GM18505 (cell line): ENCODE data around the gene VASH1.
A peak's percentile ranks its signal among the peaks of the same experiment; 100 is the strongest.

Source experiments
- ATAC-seq: cut with Tn5 transposase; IDR thresholded peaks from one replicate; pipeline ENCODE4 v1.9.1; 2021; ENCODE audit not compliant: unreplicated experiment
- POLR2A ChIP-seq: IDR thresholded peaks from 4 replicates; pipeline ENCODE4 v1.6.1; 2011; ENCODE audit warnings: borderline replicate concordance; ENCODE audit not compliant: insufficient read depth, insufficient read length; ENCODE audit errors: extremely low read depth

The VASH1 gene

DNA sequence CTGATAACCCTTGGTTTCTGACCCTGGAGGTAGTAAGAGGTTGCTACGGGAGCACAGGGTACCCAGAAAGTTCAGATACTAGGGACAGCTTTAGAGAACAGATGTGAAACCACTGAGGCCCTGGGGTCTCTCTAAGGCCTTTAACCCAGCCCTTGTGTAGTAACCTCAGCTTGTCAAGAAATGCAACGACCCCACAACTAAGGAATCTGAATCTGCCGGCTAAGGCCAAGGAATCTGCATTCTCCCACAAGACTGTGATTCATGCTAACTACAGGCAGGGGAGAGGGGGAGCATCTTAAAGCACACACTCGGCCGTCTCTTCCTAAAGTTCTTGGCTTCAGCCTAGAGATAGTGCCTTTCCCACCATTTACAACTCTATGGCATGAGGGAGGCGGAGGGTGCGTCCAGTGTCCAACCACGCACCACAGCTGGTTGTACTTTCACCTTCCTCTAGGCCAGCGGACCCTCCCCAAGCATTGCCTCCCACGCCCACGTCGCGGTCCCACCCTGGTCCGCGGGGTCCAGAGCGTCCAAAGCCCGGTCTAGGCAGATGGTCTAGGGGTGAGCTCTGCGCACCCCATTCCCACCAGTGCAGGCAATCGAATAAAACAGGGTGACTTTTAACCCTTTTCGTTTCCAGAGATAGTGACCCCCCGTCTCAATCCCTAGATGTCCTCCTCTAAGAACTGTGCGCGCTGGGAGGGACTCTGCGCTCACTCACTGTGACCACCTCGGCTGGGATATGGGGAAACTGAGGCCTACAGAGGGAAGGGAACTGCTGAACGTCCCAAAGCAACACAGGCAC is 735 bp upstream of the VASH1 start:
- TF ChIP-seq POLR2A, result no peak
- ATAC-seq, result no peak

DNA sequence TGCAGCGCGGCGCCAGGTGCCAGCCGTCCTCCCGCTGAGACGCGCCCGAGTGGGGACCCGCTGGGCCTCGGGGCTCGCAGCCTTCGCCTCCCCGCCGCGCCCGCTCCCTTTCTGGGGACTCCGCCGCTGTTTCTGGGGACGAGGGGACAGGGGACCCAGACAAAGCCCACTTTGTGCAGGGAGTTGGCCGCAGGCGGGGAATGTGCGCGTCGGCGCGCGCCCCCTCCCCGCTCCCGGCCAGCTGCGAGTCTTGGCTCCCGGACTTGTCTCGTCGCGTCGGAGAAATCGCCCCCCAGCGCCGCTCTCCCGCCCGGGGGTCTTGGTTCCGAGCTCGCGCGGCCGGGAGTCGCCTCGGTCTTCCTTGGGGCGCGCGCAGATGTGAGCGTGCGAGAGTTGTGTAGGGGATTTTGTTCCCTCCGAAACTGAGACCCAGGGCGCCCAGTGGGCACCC is 717 bp downstream of the VASH1 start:
- TF ChIP-seq POLR2A, result no peak
- ATAC-seq, result no peak

DNA sequence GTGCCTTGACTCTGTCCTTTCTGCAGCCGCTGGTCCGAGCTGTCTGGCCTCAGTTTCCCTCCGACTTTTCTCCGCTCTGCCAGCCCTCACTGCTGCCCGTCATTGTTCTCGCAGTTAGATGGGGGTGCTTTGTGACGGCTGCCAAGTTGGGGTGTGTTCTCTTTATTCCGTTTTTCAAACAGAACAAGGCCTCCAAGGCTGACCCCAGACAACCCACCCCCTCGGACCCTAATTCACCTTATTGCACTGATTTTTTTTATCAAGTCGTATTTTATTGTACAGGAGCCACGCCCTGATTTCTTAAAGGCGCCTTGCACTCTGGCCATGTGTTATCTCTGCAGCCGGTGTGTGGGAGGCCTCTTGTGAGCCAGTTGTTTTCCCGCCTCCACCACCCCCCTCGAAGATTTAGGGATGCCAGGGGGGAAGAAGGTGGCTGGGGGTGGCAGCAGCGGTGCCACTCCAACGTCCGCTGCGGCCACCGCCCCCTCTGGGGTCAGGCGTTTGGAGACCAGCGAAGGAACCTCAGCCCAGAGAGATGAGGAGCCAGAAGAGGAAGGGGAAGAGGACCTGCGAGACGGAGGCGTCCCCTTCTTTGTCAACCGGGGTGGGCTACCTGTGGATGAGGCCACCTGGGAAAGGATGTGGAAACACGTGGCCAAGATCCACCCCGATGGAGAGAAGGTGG is 1.3 kb downstream of the VASH1 start:
- ATAC-seq, result no peak
- no peak for TF ChIP-seq POLR2A

DNA sequence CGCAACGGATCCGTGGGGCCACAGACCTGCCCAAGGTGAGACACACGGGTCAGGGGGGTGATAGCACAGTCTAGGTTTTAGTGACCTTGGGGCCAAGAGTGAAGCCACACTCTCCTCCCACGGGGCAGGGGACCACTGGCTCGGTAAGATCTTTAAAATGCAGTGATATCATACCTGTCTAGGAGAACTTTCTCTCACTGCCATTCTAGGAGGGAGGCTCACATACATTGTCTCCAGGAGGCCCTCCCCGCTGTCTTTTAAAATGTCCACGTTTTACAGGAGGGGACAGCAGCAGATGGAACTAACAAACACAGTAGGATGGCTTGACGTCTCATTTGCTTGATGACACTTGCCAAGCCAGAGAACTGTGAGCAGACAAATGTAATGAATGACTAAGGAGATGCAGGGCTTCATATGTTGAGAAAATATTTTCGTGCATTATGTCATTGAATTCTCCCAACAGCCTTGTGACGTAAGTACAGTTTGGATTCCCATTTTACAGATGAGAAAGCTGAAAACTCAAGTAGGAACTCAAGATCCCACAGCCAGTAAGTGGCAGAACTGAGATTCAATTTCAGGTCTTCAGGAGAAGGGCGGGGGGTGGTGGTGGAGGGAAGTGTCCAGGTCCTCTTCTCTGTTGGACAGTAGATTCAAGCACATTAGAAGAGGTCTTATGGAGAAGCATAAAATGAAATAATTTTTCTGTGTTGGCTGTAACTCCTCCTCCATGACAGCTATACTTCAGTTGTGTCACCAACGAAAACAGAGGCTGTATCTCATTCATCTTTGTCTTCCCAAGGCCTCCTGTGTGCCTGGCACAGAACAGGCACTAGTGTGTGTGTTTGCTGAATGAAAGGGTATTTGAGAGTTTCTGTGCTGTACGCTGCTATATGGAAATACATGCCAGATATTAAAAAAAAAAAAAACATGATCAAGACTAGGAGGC is 2.1 kb downstream of the VASH1 start:
- no peak for TF ChIP-seq POLR2A
- ATAC-seq, result no peak

DNA sequence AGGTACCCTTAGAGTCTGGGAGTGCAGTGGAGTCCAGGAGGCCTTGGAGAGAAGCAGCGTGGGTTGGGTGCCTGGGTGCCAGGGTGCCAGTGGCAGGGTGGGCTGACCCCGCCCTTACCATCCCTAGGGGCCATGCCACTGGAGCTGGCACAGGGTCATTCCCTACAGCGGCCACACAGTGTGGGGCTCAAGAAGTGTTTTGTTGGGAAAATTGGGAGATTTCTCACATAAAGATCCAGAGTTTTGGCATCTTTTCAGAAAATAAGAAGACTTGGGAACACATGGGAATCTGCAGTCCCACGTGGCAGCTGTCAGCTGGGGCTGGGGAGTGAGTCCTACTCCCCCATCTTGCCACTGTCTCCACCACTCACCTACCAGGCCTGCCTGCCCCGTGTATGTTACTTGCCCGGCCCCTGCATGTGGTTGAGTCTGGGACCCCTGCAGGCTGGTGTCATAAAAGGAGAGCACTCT is 4.2 kb downstream of the VASH1 start:
- no peak for TF ChIP-seq POLR2A
- ATAC-seq, result no peak

DNA sequence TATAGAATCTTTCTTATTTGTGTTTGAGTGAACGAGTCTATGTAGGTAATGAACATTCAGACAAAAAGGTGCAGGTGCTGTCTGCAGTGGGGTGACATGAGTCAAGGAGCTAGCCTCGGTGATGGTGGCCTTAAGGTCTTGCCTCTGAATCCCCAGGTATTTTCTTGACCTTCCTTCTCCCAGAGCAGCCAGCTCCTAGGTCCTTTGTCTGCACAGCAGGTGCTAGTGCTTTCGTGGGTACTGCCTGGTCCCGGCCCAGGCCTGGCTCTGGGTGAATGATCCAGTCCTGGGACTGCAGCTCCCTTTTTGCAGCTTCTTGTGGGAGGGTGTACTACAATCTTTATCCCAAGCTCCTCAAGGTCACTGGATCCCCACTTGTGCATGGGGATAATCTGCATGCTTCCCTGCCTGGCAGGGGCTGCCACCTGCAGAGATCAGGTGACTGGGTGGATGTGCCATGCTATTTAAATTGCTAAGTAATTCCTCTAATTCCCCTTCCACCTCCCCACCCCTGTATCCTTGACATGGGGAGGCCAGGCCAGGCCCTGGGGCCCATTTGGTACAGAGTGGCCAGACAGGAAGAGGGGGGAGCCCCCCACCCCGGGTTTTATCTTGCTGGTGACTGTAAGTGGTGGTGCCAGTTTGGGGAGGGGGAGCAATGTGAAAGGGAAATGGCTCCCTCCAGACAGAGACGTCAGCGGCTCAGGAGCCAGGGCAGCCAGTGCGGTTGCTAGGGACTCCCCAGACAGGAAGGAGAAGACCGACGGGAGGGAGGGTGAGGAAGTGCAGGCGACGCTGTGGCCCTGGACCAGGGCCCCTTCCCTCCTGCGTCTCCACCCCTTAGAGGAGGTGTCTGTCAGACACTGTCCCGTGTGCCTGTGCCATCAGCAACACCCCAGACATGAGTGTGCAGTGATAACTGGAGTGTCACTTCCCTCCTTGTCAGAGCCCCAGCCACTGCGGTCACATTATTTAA is 6.7 kb downstream of the VASH1 start:
- TF ChIP-seq POLR2A, result peak; percentile 12
- ATAC-seq, result peak; percentile 82

DNA sequence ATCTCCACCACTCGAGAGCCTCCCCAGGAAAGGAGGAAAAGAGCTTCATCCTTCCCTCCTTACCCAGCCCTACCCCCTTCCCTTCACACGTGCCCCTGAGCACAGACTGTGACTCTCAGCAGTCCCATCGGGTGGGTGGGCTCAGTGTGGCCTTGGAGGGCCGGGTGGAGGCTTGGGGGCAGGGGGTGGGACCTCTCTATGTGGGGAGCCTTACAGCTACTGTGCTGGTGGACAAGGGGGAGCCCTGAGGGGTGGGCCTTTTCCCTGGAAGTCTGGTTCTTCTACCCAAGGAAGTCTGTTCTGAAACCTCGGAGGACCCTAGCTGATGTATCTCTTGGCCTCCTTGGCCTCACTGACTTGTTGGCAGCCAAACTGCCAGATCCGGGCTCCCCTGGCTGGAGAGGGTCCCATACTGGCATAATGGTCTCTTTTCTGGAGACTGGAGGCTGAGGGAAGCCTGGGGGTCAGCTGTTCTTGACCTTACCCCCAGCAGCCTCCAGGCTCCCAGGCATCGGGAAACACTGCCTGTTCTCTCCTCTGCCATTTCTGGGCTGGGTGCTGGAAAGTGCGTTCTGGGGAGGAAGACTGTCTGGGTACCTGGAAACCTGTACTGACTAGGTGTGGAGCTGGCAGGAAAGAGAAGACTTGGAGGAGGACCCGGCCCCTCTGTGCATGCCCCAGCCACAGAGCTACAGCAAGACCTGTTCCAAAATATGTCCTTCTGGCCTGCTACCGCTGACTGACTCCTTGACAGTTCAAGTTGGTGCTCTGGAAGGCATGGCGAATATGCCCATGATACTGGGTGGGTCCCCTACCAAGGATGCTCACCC is 7.6 kb downstream of the VASH1 start:
- ATAC-seq, result no peak
- no peak for TF ChIP-seq POLR2A

DNA sequence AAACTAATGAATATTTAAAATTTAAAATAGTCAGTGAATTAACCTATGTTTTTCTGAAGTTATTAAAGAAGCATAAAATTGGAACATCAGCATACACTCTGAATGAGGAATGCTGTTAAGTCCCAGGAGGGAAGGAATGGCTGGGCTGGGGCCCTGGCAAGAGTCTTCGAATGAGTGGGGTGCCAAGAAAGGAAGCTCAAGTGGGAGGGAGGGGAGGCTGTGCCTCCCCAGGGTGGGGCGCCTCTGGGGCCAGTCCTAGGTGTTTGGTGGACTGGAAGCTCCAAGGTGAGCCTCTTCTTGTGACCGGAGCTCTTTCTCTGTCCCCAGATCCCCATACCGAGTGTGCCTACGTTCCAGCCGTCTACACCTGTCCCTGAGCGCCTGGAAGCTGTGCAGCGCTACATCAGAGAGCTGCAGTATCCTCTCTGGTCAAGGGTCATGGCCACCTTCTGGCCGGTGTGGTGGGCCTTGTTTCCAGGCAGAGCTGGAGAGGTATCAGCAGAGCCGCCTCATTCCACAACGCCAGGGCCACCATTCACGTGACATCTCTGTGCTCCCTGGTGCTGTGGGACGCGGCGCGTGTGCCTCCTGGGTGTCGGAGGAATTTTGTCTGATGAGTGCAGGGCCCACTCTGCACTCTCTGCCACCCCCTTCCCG is 8.5 kb downstream of the VASH1 start:
- no peak for ATAC-seq
- no peak for TF ChIP-seq POLR2A

DNA sequence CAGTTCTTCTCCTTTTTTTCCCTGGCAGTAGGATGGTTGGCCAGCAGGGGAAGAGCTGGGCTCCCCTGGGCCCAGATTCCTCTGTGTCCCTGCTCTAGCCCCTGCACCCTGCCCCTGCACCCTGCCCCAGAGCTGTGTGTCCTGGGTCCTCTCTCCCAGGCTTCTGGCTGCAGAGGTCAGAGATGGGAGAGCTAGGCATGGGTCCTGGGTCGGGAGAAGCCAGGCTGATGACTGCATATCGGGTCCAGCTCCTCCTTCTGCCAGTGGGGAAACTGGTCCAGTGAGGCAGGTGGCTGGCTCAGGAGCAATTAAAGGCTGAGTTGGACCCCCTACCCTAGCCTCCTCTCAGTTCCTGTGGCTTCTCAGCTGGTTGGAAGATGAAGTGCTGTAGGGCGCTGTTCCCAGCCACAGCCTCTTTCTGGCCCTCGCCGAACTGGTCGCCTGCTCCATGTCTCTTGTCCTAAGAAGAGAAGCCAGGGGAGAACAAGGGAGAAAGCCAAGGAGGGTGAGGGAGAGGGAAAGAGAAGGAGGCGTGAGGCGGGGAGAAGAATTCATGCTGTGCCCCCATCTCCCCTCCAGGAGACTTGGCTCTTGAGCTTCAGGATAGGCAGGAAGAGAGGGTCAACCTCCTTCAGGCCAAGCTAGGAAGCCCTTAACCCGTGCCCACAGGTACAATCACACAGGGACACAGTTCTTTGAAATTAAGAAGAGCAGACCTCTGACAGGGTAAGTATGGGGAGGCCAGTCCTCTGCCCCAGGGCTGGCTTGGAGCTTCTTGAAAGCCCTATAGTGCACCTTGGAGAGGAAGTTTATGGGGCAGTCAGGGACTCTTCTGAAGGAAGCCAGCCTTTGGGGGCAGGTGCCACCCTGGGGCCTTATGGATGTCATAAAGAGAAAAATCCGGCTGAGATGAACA is 9.5 kb downstream of the VASH1 start:
- TF ChIP-seq POLR2A, result no peak

DNA sequence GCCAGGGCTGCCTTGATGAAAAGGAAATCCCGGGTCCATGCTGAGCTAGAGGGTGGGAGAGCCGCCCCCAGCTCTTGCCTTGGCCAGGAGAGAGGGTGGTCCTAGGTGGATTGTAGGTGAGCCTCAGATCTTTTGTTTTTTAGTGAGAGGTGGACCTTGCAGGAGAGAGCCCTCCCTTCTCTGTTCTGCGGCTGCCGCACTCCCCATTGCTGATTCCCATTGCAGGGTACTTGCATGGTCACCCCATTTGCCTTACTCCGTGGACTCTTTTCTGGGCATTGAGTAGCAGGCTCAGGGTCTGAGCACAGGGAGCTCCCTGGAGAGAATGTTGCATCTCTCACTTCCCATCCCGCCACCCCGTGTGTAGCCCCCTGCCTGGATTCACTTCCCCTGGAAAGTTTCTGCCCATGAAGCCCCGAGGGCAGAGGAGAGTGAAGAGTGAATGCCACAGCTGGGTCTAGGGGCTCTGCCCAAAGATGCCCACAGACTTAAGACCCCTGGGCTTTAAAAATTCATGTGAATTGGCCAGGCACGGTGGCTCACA is 10.2 kb downstream of the VASH1 start:
- TF ChIP-seq POLR2A, result no peak
- no peak for ATAC-seq

More for the DNA sequence above, 9.5 kb downstream of the VASH1 start:
- ATAC-seq, result no peak
